Kidney (tissue), 14 donors: ENCODE data around the gene FLT1. TPM values are rescaled to one million over a fixed set of nuclear protein-coding genes. Genes with fewer than 3 reads are reported as not detected.

Experiments
- DNase-seq, 5 donors: peaks; one replicate each; pipeline ENCODE4 v3.0.0-alpha.2; 2013 to 2020
- FAIRE-seq: peaks from 2 replicates; lab custom pipeline; 2012; peaks lifted over from hg19 to GRCh38; lab: Jason Lieb, UNC
- H3K27ac ChIP-seq, 2 donors: one replicate each; pipeline ENCODE4 v1.7.0; 2013; ENCODE audit warnings: low read depth in 2 of 2, low read length in 2 of 2, inconsistent platforms in 1 of 2
- H3K27me3 ChIP-seq: one replicate; pipeline ENCODE4 v1.7.1; 2013; ENCODE audit warnings: low read length, inconsistent platforms; ENCODE audit not compliant: control insufficient read depth, insufficient read depth
- H3K36me3 ChIP-seq, 3 donors: one replicate each; pipeline versions ENCODE4 v1.7.0 to v1.7.1; 2013; ENCODE audit warnings: low read length in 3 of 3, control low read depth in 1 of 3, inconsistent platforms in 1 of 3; ENCODE audit not compliant: insufficient read depth in 3 of 3, control insufficient read depth in 2 of 3
- H3K4me1 ChIP-seq, 3 donors: one replicate each; pipeline versions ENCODE4 v1.7.0 to v1.7.1; 2013; ENCODE audit warnings: low read length in 3 of 3, inconsistent platforms in 1 of 3, low read depth in 1 of 3; ENCODE audit not compliant: control insufficient read depth in 2 of 3, insufficient read depth in 2 of 3
- H3K4me3 ChIP-seq, 3 donors: one replicate each; pipeline versions ENCODE4 v1.7.0 to v1.8.1; 2013; ENCODE audit warnings: low read length in 3 of 3, control low read depth in 1 of 3, inconsistent platforms in 1 of 3
- H3K9ac ChIP-seq, 3 donors: one replicate each; pipeline versions ENCODE4 v1.7.0 to v1.7.1; 2013; ENCODE audit warnings: low read length in 3 of 3, control low read depth in 1 of 3, inconsistent platforms in 1 of 3
- H3K9me3 ChIP-seq, 3 donors: one replicate each; pipeline versions ENCODE4 v1.7.0 to v1.7.1; 2013; ENCODE audit warnings: low read length in 3 of 3, control low read depth in 1 of 3, inconsistent platforms in 1 of 3; ENCODE audit not compliant: control insufficient read depth in 2 of 3, insufficient read depth in 1 of 3
- intact Hi-C: fragments of 100-400 bp; cut with DNase I; formaldehyde crosslinking; loops from one replicate; pipeline ENCODE4 v1.11.1; 2022
- polyA plus RNA-seq: library from polyadenylated mRNA; stranded (reverse); fragments of 350-450 nt; fragmentation: Illumina TruSeq; extraction: RNeasy Lipid Tissue Mini Kit (QIAGEN cat#74804); gene quantifications from one replicate; pipeline ENCODE4 v1.2.3, GENCODE V29; 2014; ENCODE audit warnings: low read depth, low replicate concordance; ENCODE audit not compliant: insufficient read depth
- total RNA-seq: library from RNA; stranded (reverse); fragmentation: NEBNext Ultra II Directional; extraction: Animal tissue kit (Norgen Biotek cat#: 25700); gene quantifications from one replicate; pipeline ENCODE4 v1.2.1, GENCODE V29; 2021
- TF ChIP-seq, protein P1 (sequence below): IDR thresholded peaks from 3 replicates; pipeline ENCODE4 v1.5.1; 2012; ENCODE audit warnings: mild to moderate bottlenecking, moderate library complexity, borderline replicate concordance; ENCODE audit not compliant: insufficient read depth; ENCODE audit errors: extremely low read depth
- donor health status: control.
- donor health status: control.
- donor health status: control.
- donor health status: control.
- donor health status: control.
- donor health status: DM: yes; HTN: yes; CAD: no.
- donor health status: Normal renal cell carcinoma (clear cell type).

Gene FLT1
- total and polyA plus RNA-seq, 2 donors from 2014 or later, result 17.2 to 45.7 TPM

DNA sequence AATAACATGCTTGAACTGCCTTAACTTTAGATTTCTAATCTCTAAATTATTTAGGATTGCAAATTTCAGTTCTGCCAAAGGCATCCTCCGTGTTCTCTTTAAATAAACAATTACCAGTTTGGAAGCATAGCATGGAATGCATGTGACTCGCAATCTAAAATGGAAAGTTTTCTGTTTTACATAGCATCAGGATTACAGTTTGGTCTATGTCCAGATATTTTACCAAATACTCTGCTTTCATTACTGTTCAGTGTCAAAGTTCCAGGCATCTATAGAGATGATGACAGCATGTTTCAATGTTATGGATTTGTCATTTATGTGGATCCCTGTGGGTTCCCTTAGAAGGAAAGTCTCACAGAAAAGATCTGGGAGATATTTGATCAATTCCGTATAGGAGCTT, 16.8 kb downstream of the FLT1 start:
- TF ChIP-seq, protein P1, sequence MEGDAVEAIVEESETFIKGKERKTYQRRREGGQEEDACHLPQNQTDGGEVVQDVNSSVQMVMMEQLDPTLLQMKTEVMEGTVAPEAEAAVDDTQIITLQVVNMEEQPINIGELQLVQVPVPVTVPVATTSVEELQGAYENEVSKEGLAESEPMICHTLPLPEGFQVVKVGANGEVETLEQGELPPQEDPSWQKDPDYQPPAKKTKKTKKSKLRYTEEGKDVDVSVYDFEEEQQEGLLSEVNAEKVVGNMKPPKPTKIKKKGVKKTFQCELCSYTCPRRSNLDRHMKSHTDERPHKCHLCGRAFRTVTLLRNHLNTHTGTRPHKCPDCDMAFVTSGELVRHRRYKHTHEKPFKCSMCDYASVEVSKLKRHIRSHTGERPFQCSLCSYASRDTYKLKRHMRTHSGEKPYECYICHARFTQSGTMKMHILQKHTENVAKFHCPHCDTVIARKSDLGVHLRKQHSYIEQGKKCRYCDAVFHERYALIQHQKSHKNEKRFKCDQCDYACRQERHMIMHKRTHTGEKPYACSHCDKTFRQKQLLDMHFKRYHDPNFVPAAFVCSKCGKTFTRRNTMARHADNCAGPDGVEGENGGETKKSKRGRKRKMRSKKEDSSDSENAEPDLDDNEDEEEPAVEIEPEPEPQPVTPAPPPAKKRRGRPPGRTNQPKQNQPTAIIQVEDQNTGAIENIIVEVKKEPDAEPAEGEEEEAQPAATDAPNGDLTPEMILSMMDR, result no peak
- Histone ChIP-seq H3K9ac (no peak overlapping the region), H3K27ac (no peak overlapping the region), H3K9me3 (no peaks in the 10 kb centered on the region), H3K27me3 (no peaks in the 10 kb centered on the region), H3K4me1 (no peaks in the 10 kb centered on the region), H3K36me3 (no peaks in the 10 kb centered on the region), H3K4me3 (no peak overlapping the region)
- intact Hi-C loops, result no loop called here
- DNase-seq (no peak), FAIRE-seq (no peak)

DNA sequence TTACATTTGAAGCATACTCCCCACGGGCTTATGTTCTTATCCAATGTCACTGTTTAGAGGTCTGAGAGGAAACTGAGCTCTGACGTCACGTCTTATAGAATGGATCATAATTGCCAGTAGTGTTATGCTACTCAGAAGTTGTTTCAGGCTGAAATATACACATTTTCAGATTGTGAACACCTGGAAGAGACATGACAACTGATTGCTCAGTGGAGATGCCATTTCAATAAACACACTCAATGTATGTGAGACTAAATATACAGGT, 17.3 kb downstream of the FLT1 start:
- no peak overlapping the region for H3K9ac ChIP-seq
- H3K27ac ChIP-seq, result no peak overlapping the region
- H3K9me3 ChIP-seq, result no peaks in the 10 kb centered on the region
- intact Hi-C loops, result no loop called here
- no peak for FAIRE-seq
- H3K4me3 ChIP-seq, result no peak overlapping the region
- no peaks in the 10 kb centered on the region for H3K4me1 ChIP-seq
- no peaks in the 10 kb centered on the region for H3K27me3 ChIP-seq
- H3K36me3 ChIP-seq, result no peaks in the 10 kb centered on the region
- DNase-seq, result no peak
- TF ChIP-seq, protein P1, result no peak

DNA sequence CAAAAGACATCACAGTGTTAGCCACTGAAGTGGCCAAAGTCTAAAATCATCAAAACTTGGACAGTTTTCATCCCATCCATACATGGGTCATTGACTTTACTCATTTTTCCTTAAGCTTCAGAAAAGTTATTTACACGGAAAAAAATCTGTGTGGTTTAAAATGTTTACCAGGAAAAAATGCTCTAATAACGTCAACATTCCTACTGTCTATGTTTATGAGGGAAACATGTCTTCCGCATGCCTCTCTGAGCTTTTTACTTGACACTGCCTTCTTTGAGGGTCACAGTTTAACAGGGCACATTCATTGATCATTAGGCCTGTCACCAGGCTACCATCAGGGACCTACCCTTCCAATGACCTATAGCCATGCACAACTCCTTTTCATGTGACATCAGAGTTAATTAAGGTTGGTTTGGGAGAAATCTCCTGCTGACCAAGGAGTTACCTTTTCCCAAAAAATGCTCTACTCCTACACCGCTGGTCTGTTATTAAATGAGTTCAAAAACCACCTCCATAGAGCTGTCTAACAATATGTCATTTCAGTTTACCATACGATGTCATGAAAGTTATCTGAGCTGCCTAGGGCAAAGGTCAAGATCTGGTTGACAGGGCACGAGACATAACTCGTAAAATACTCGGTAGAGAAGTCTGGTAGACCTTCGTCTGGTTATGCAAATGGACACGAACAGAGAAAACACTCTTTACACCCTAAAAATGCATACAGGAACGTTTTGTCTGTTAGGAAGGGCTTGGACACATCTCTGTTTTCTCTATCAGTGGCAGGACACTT, 17.8 kb downstream of the FLT1 start:
- Histone ChIP-seq H3K9me3 (no peaks in the 10 kb centered on the region), H3K4me1 (no peaks in the 10 kb centered on the region), H3K27me3 (no peaks in the 10 kb centered on the region), H3K4me3 (no peak overlapping the region), H3K9ac (no peak overlapping the region), H3K36me3 (no peaks in the 10 kb centered on the region), H3K27ac (no peak overlapping the region)
- DNase-seq, result no peak
- FAIRE-seq, result no peak
- intact Hi-C loops, result no loop called here
- TF ChIP-seq, protein P1, result no peak
